Testis (tissue), 2 donors: ENCODE measurements around the gene ARSG.

ENCODE experiments used
- POLR2A ChIP-seq: fragments of 450-650 bp; IDR thresholded peaks from one replicate; pipeline ENCODE4 v1.6.1; 2017; ENCODE audit warnings: antibody characterized with exemption, mild to moderate bottlenecking, moderate library complexity
- TF ChIP-seq, protein P1 (sequence below), 3 experiments: fragments of 450-650 bp in 2 of 3; fragments of 200-600 bp in 1 of 3; sonication (generic) in 1 of 3; IDR thresholded peaks; one replicate each; pipeline ENCODE4 v1.5.1; 2016 to 2019; ENCODE audit warnings: antibody characterized with exemption in 3 of 3, mild to moderate bottlenecking in 2 of 3, moderate library complexity in 1 of 3

GRCh38 chr17:68255151-68255550 lies 36.1 kb upstream of the ARSG start:
- TF ChIP-seq, protein P1, sequence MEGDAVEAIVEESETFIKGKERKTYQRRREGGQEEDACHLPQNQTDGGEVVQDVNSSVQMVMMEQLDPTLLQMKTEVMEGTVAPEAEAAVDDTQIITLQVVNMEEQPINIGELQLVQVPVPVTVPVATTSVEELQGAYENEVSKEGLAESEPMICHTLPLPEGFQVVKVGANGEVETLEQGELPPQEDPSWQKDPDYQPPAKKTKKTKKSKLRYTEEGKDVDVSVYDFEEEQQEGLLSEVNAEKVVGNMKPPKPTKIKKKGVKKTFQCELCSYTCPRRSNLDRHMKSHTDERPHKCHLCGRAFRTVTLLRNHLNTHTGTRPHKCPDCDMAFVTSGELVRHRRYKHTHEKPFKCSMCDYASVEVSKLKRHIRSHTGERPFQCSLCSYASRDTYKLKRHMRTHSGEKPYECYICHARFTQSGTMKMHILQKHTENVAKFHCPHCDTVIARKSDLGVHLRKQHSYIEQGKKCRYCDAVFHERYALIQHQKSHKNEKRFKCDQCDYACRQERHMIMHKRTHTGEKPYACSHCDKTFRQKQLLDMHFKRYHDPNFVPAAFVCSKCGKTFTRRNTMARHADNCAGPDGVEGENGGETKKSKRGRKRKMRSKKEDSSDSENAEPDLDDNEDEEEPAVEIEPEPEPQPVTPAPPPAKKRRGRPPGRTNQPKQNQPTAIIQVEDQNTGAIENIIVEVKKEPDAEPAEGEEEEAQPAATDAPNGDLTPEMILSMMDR (IDR thresholded peaks at IDR 0.05), result no peak
- no peak for TF ChIP-seq POLR2A
